Spleen (tissue), 7 donors: ENCODE measurements around the gene LRRC3B.

Source experiments
- CTCF ChIP-seq, 11 experiments: fragments of 200-600 bp in 7 of 11; fragments of 450-650 bp in 4 of 11; sonication (generic) in 4 of 11; IDR thresholded peaks in 8 of 11; conservative IDR thresholded peaks in 3 of 11; 1 replicate in 7 of 11; 2 replicates in 4 of 11; pipeline versions ENCODE4 v1.4.0 to v1.8.0; 2016 to 2021; ENCODE audit warnings: antibody characterized with exemption in 11 of 11, inconsistent platforms in 4 of 11, mild to moderate bottlenecking in 1 of 11
- POLR2A ChIP-seq, 3 donors: fragments of 450-650 bp; IDR thresholded peaks; one replicate each; pipeline ENCODE4 v1.5.1; 2017; ENCODE audit warnings: antibody characterized with exemption in 3 of 3, mild to moderate bottlenecking in 1 of 3
- POLR2AphosphoS5 ChIP-seq, 3 donors: sonication (generic); formaldehyde crosslinking; IDR thresholded peaks; one replicate each; pipeline ENCODE4 v1.5.1; 2017; ENCODE audit warnings: antibody characterized with exemption in 3 of 3
- donor health status: DM: no; HTN: no; CAD: no; lungs with moderate emphysema.
- donor health status: DM: no; HTN: no; CAD: no.
- donor health status: DM: no; HTN: no; CAD: no.

GRCh38 chr3:26587571-26587970, 35.0 kb upstream of the LRRC3B start:
- TF ChIP-seq CTCF (IDR thresholded peaks at IDR 0.05 in 8 of 11, conservative IDR thresholded peaks at IDR 0.05 in 3 of 11) (no peak), POLR2AphosphoS5 (IDR thresholded peaks at IDR 0.05) (no peak), POLR2A (IDR thresholded peaks at IDR 0.05) (no peak)
